GM20431 (cell line): Measurements from ENCODE around the gene HMGCS1.
"Not testable (repeated sequence)": the region's sequence is repeated elsewhere in the genome, so short reads cannot be mapped to it uniquely, and the experiment has no call there.

Source experiments
- in situ Hi-C: fragments of 300-500 bp; cut with MseI, MboI; formaldehyde crosslinking; loops from one replicate; pipeline ENCODE4 v1.15.0; 2020; ENCODE audit warnings: low sequenced_read_pairs; ENCODE audit not compliant: unreplicated experiment

HMGCS1 gene

GRCh38 chr5:43279548-43280274 is 33.5 kb downstream of the HMGCS1 start:
- in situ Hi-C loops = no loop called here

GRCh38 chr5:43275391-43275790 is 37.8 kb downstream of the HMGCS1 start:
- in situ Hi-C loops = no loop called here

- in situ Hi-C loops = no loop called here
Observed at GRCh38 chr5:43274435-43275114, 38.6 kb downstream of the HMGCS1 start.

GRCh38 chr5:43273552-43273951 is 39.7 kb downstream of the HMGCS1 start:
- in situ Hi-C loops = no loop called here

- in situ Hi-C loops = no loop called here
Observed at GRCh38 chr5:43270645-43271044, 42.6 kb downstream of the HMGCS1 start.

GRCh38 chr5:43268188-43268820 is 44.9 kb downstream of the HMGCS1 start:
- in situ Hi-C loops = no loop called here

- in situ Hi-C loops = not testable (repeated sequence)
Observed at GRCh38 chr5:43262269-43262668, 50.9 kb downstream of the HMGCS1 start.

GRCh38 chr5:43258116-43258515 is 55.1 kb downstream of the HMGCS1 start:
- in situ Hi-C loops = no loop called here

GRCh38 chr5:43256261-43256966 is 56.8 kb downstream of the HMGCS1 start:
- in situ Hi-C loops = no loop called here

- in situ Hi-C loops = no loop called here
Observed at GRCh38 chr5:43255704-43256103, 57.5 kb downstream of the HMGCS1 start.

- in situ Hi-C loops = no loop called here
Observed at GRCh38 chr5:43251754-43252153, 61.5 kb downstream of the HMGCS1 start.

- in situ Hi-C loops = no loop called here
Observed at GRCh38 chr5:43245724-43246385, 67.4 kb downstream of the HMGCS1 start.

GRCh38 chr5:43244823-43245565 is 68.2 kb downstream of the HMGCS1 start:
- in situ Hi-C loops = no loop called here

- in situ Hi-C loops = no loop called here
Observed at GRCh38 chr5:43243270-43243669, 69.9 kb downstream of the HMGCS1 start.

GRCh38 chr5:43242196-43242595 is 71.0 kb downstream of the HMGCS1 start:
- in situ Hi-C loops = no loop called here
